GM10266 (cell line): ENCODE measurements around the gene RFX3.
A peak's percentile ranks its signal among the peaks of the same experiment; 100 is the strongest.

Experiments used
- DNase-seq: peaks from one replicate; pipeline ENCODE4 v3.0.0; 2012; ENCODE audit errors: extremely low spot score
- TF ChIP-seq, protein P1 (sequence below): IDR thresholded peaks from 2 replicates; pipeline ENCODE4 v1.5.1; 2012; ENCODE audit warnings: mild to moderate bottlenecking, low read depth; ENCODE audit not compliant: control insufficient read depth, insufficient read depth; ENCODE audit errors: missing control alignments

The RFX3 gene

DNA sequence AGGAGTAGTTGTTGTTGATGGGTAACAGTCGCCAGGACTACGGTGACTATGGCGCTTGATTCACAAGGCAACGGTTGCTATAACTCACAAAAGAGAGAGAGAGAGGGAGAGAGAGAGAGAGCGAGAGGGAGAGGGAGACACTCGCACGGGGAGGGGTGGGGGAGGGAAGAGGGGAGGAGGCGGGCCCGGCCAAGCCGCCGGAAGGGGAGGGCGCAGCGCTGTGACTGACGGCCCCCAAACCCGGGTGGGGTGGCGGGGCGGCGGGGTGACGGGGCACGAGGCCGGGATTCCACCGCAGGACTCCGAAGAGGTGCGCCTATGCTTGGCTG is at the start of gene RFX3:
RFX3 (minus strand) TSS at position 166 of the 329 bp plus-strand sequence. CDS start 130,413 bp downstream, outside the sequence.
- TF ChIP-seq, protein P1, sequence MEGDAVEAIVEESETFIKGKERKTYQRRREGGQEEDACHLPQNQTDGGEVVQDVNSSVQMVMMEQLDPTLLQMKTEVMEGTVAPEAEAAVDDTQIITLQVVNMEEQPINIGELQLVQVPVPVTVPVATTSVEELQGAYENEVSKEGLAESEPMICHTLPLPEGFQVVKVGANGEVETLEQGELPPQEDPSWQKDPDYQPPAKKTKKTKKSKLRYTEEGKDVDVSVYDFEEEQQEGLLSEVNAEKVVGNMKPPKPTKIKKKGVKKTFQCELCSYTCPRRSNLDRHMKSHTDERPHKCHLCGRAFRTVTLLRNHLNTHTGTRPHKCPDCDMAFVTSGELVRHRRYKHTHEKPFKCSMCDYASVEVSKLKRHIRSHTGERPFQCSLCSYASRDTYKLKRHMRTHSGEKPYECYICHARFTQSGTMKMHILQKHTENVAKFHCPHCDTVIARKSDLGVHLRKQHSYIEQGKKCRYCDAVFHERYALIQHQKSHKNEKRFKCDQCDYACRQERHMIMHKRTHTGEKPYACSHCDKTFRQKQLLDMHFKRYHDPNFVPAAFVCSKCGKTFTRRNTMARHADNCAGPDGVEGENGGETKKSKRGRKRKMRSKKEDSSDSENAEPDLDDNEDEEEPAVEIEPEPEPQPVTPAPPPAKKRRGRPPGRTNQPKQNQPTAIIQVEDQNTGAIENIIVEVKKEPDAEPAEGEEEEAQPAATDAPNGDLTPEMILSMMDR, result no peak
- DNase-seq, result peak; percentile 93

DNA sequence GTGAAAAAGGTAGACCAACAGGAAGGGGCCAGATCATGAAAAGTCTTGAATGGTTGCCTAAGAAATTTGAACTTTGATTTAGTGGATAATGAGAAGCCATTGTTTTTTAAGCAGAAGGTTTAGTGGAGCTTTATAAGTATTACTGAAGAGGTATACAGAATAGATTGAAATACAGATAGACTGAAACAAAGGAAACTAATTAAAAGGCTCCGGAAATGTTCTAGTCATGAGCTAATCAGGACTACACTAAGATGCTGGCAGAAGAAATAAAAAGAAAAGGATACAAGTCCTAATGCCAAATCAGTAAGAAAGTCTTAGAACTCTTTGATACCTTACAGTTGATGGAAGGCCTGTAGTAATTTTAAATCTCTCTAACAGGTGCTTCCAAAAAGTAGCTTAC is 45.7 kb upstream of the RFX3 start:
- no peak for DNase-seq
- TF ChIP-seq, protein P1, result no peak

DNA sequence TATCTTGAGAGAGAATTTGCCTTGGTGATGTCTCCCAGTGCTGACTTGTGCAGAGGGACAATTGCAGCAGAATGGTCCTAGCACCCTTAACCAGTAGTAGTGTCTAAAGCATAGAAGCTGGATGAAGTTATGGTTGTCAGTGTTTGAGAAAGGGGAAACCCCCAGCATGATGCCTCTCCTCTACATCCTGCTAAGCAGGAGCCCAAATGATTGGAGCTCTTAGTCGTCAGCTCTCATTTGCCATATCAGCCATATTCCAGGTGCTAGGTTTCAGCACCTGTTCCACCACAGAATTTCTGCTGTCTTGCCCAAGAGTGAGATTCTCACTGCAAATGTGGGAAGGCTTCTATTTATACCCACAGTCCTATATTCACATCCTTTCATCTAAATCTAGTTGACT is 43.7 kb upstream of the RFX3 start:
- TF ChIP-seq, protein P1, result no peak
- DNase-seq, result no peak

DNA sequence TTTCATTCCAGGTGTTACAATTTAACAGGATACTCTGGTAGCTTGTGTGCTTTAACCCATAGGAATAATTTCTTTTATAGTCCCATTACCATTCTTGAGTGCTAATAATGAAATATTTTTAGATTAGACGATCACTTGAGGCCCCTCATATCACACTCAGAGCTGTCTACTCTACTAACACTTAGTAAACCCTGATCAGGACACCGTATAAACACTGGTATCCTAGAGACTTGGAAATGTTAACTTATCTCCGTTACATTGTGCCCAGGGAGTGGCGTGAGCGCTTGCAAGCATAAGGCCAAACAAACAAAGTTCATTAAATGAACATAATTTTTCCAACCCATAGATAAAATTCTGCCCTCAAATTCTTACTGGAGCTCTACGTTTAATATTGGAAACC is 42.2 kb upstream of the RFX3 start:
- TF ChIP-seq, protein P1, result no peak

DNA sequence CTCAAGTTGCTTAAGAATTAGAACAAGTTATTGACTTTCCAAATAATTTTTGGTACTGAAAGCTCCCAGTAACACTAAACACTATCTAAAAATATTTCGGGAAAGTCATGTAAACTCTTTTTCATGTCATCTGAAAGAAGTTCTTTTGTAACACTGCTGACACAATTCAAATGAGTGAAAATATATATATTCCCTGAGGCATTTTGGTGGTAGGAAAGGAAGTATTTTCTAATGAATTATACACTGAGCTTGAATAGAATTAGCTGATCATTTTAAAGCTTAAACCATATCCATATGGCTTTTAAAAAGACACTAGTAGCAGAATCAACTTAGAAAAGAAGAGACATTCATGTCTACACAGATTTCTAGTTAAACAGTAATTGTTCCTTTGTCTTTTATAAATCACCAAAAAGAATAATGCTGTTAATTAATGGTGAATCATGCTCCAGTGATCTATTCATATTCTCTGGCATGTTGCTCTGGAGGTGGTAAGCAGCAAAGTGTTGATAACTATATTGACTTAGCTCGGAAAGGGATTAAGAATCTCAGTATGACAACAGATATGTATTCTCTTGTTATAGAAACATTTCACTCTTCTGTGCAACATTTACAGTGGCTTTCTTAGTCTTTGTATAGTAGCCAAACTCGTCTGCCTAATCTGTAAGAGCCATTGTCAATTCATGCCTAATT is 27.4 kb upstream of the RFX3 start:
- DNase-seq, result no peak
- TF ChIP-seq, protein P1, result no peak

More for the DNA sequence above, 42.2 kb upstream of the RFX3 start:
- DNase-seq, result no peak

DNA sequence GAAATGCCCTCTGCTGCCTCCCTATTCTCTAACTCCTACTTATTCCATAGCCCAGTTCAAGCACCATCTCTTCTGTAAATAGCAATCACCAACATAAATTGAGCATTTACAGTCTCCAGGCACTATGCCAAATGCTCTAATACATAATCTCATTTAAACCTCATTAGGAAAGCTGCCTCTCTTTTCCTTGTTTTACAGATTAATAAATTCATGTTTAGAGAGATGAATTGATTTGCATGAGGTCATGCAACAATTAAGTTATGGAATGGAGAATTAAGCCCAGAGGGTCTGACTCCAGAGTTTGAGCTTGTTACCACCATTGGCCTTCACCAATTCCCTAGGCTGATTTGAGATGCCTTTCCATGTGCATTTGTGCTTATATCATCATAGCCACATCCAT is 23.4 kb upstream of the RFX3 start:
- TF ChIP-seq, protein P1, result no peak
- no peak for DNase-seq

DNA sequence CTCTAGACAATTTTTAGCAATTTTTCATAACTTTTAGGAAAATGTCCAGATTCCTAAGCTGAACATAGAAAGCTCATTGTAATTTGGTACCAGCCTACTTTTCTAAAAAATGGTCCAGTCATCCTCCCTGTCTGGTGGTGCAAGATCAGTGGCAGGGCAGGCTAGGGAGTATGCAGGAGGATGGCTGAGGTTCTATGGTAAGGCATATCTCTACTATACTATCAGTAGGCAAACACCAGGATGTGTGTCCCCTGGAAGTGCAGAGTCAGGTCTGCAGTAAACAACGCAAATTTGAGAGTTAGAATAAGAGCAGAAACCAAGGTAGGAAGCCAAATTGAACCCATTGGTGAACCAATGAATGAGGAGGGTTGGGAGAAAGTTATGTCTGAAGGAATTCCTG is 22.8 kb upstream of the RFX3 start:
- TF ChIP-seq, protein P1, result no peak
- no peak for DNase-seq
